ENCODE results near the gene JAK1. TPM values are rescaled to one million over a fixed set of nuclear protein-coding genes. Genes with fewer than 3 reads are reported as not detected.

Gene JAK1
- total RNA-seq, 1 experiment from 2014 or later = not detected

DNA sequence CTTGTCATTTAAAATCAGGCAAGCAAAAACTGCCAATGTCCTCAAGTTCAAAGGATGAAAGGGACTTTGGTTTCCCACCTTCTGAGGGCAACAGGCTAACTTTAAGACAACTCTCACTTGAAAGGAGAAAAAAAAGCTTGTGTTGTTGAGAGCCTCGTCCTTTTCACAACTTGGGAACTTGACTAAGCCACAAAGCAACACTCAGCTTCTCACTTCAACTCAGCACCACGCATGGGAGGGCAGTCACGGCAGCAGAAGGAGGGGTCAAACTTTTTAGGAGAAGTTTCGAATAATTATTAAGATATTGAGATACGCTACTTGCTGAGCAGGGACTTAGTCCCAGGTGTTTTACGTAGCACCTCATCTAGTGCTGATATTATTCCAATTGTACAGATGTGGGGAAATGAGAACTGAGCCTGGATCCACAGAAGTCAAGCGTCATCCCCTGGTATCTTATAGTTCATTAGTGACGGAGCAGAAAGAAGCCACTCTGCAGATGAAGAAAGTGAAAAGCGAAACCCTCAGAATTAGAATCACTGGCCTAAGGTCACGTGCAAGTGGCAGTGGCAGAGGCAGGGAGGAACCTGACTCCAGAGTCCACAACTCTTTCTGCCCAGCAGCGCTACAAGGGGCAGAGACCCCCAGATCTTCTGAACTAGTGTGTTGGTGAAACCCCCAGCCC is 83.6 kb downstream of the JAK1 start:
- in situ Hi-C loops (cut with HindIII; ENCODE audit: low pct_unique_long_range_greater_than_20kb, low sequenced_read_pairs) = no loop called here
- no peak for DNase-seq (ENCODE audit: low read depth)

GRCh38 chr1:64881281-64881680 is 85.1 kb downstream of the JAK1 start:
- in situ Hi-C loops (cut with HindIII; ENCODE audit: low pct_unique_long_range_greater_than_20kb, low sequenced_read_pairs) = no loop called here
- no peak for DNase-seq (ENCODE audit: low read depth)

- in situ Hi-C loops (cut with HindIII; ENCODE audit: low pct_unique_long_range_greater_than_20kb, low sequenced_read_pairs) = no loop called here
- DNase-seq (ENCODE audit: low read depth) = no peak
Measured at GRCh38 chr1:64880449-64880848, 85.9 kb downstream of the JAK1 start.

DNA sequence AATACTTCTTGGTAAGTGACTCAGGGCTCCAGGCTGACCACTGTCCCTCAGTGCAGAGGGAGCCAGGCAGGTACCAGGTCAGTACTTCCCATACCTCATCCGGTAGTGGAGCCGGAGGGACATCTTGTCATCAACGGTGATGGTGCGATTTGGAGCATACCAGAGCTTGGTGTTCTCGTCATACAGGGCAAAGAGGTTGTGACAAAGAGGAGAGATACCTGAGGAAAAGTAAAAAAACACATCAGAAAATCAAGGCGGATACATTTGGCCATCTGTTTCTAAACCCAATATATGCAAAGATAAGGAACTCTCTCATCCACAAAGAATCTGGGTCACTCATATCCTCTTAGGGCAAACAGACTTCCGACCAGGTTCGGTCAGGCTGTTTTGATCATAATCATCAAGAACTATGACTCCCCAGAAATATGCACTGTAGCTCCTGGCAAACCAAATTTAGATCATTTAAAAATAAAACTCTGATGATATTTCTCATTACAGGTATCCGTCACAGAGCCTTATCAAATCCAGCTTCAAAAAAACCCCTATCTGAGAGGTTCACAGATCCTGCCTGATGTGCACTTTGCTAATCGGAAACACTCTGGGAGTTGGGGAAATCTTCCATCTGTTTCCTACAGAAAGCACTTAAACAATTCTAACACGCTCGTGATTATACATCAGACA is 87.3 kb downstream of the JAK1 start:
- DNase-seq (ENCODE audit: low read depth) = no peak
- in situ Hi-C loops (cut with HindIII; ENCODE audit: low pct_unique_long_range_greater_than_20kb, low sequenced_read_pairs) = no loop called here

GRCh38 chr1:64878090-64878489 is 88.3 kb downstream of the JAK1 start:
- DNase-seq (ENCODE audit: low read depth) = no peak
- in situ Hi-C loops (cut with HindIII; ENCODE audit: low pct_unique_long_range_greater_than_20kb, low sequenced_read_pairs) = no loop called here

DNA sequence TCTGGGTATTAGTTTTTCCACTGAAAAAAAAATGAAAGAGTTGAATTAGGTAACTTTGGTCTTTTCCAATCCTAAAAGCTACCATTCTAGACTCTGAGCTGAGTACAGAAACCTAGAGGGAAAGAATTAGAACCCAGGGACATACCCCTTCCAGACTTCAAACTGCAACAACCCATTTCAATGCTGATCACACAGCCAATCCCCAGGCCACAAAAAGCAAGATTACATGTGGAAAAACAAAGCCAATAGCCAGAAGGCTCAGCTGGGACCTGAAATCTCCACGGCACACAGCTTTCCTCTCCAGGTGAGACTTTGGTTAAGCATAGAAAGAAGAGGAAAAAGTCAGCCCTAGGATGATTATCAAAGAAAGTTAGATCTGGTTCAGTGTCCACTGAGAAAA is 88.8 kb downstream of the JAK1 start:
- DNase-seq (ENCODE audit: low read depth) = no peak
- in situ Hi-C loops (cut with HindIII; ENCODE audit: low pct_unique_long_range_greater_than_20kb, low sequenced_read_pairs) = no loop called here

DNA sequence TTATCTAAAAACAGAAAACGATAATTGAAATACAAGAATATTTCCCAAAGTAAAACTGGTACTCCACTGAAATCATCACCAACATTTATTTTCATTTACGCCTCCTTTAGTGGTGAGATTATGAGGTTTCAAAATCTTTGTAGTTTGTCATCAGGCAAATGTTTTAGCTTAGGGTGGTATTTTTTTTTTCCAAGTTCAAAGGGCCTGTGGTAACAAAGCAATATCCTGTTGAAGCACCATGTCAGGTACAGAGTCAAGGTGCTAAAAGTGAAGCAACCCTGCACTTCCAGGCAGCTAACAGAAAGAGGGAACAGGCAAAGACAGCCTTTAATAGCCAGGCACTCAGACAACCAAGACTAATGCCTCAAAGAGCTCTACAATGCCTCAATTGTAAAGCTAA is 89.2 kb downstream of the JAK1 start:
- DNase-seq (ENCODE audit: low read depth) = no peak

GRCh38 chr1:64875606-64876005 is 90.7 kb downstream of the JAK1 start:
- DNase-seq (ENCODE audit: low read depth) = no peak
- in situ Hi-C loops (cut with HindIII; ENCODE audit: low pct_unique_long_range_greater_than_20kb, low sequenced_read_pairs) = no loop called here

More for the DNA sequence above, 89.2 kb downstream of the JAK1 start:
- in situ Hi-C loops (cut with HindIII; ENCODE audit: low pct_unique_long_range_greater_than_20kb, low sequenced_read_pairs) = no loop called here

- no peak for DNase-seq (ENCODE audit: low read depth)
- in situ Hi-C loops (cut with HindIII; ENCODE audit: low pct_unique_long_range_greater_than_20kb, low sequenced_read_pairs) = no loop called here
Measured at GRCh38 chr1:64875101-64875500, 91.2 kb downstream of the JAK1 start.

DNA sequence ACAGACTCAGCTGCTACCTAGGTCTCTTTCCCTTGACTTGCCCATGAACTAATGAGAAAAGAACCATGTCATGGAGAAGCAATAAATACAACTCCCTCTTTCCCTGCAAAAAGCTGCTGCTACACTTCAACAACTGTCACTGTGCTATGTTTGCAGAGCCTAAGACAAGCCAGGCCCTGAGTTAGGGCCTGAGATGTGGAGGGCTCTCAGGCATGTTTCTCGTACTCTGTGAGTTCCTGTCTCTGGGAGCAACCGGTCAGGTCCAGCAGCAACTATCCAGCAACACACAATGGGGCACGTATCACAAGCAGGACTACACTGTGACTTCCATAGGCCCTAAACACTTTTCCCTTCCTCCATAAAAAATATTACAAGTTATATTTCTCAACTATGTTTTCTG is 91.7 kb downstream of the JAK1 start:
- no peak for DNase-seq (ENCODE audit: low read depth)
- in situ Hi-C loops (cut with HindIII; ENCODE audit: low pct_unique_long_range_greater_than_20kb, low sequenced_read_pairs) = no loop called here

GRCh38 chr1:64873576-64873975 is 92.8 kb downstream of the JAK1 start:
- in situ Hi-C loops (cut with HindIII; ENCODE audit: low pct_unique_long_range_greater_than_20kb, low sequenced_read_pairs) = no loop called here

GRCh38 chr1:64872067-64872466 is 94.3 kb downstream of the JAK1 start:
- in situ Hi-C loops (cut with HindIII; ENCODE audit: low pct_unique_long_range_greater_than_20kb, low sequenced_read_pairs) = no loop called here
- no peak for DNase-seq (ENCODE audit: low read depth)

More at GRCh38 chr1:64873576-64873975, 92.8 kb downstream of the JAK1 start:
- no peak for DNase-seq (ENCODE audit: low read depth)

- DNase-seq (ENCODE audit: low read depth) = no peak
- in situ Hi-C loops (cut with HindIII; ENCODE audit: low pct_unique_long_range_greater_than_20kb, low sequenced_read_pairs) = no loop called here
Measured at GRCh38 chr1:64871256-64871655, 95.1 kb downstream of the JAK1 start.

DNA sequence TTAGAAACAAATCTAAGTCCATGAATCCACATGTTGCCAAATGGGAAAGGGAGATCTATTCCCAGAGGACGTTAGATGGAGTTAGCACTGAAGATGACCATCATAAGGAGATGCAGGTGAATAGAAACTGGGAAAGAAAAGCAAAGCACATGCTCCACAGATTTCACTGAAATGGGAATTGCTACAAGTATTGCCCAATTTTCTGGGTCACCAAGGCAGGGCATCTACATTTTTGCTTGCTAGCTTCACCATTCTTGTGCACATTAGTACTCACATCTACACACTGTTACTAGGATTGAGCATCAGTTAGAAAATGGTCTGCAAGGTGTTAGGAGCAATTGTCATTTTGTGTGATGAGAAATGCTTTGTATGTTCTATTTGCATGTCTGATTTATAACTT is 99.1 kb downstream of the JAK1 start:
- in situ Hi-C loops (cut with HindIII; ENCODE audit: low pct_unique_long_range_greater_than_20kb, low sequenced_read_pairs) = no loop called here
- no peak for DNase-seq (ENCODE audit: low read depth)

GRCh38 chr1:64866689-64867088 is 99.7 kb downstream of the JAK1 start:
- DNase-seq (ENCODE audit: low read depth) = no peak
- in situ Hi-C loops (cut with HindIII; ENCODE audit: low pct_unique_long_range_greater_than_20kb, low sequenced_read_pairs) = no loop called here

- in situ Hi-C loops (cut with HindIII; ENCODE audit: low pct_unique_long_range_greater_than_20kb, low sequenced_read_pairs) = no loop called here
- DNase-seq (ENCODE audit: low read depth) = no peak
Measured at GRCh38 chr1:64865105-64865757, 101.1 kb downstream of the JAK1 start.

DNA sequence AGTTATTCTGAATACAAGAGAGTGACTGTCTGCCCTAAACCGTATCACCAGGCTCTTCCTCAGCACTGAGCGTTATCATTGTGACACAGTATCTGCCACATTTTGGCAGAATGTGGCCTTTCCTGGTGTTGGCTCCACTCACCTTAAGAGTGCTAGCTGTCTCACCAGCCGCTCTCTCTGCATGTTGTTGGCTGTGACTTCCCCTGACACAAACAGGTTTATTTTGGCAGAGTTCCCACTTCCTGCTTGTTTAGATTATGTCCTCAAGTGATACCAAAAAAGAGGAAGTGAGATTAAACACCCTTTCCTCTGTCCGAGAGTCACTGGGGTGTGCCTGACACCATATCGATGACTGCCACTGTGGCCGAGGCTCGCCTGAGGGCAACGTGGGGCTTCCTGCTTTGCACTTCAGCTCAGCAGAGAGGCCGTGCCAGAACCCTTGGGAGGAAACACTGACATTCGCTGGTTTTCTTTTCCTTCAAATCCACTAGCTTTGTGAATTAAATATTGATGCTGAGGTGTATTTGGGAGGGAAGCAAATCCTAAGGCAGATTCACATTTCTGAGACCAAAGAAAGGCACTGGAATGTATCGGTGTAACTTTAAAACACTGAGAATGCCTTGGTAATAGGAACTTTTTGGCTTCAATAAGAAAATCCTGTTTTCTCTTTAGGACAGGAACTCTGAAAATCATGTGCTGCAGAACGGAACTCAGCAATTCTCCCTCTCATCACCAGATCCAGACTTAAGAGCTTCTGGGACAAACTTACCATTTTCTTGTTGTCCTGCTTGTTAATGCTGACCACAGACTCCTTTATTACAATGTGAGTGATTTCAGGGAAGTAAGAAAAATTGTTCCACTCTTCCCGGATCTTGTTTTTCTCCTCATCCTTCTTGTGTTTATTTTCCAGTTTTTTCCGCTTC is 102.1 kb downstream of the JAK1 start:
- DNase-seq (ENCODE audit: low read depth) = no peak
- in situ Hi-C loops (cut with HindIII; ENCODE audit: low pct_unique_long_range_greater_than_20kb, low sequenced_read_pairs) = no loop called here

DNA sequence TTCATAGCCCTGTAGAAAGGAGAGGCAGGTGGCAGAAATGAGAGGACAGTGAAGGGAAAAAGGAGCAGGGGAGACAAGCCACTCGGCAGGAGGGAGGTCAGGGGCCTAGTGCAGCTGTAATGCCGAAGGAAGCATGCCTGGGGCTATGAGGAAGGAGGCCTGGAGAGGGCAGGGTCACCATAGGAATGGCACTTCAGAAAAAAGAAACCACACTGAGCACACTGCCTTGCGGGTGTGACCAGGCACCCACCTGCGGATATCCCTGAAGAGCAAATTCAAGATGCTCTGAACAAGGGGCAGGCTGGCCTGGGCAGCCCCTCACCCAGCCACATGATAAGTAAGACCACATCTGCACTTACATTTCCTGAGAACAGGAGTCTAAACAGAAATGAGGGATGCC is 104.7 kb downstream of the JAK1 start:
- in situ Hi-C loops (cut with HindIII; ENCODE audit: low pct_unique_long_range_greater_than_20kb, low sequenced_read_pairs) = no loop called here
- no peak for DNase-seq (ENCODE audit: low read depth)

GRCh38 chr1:64857347-64857746 is 109.0 kb downstream of the JAK1 start:
- in situ Hi-C loops (cut with HindIII; ENCODE audit: low pct_unique_long_range_greater_than_20kb, low sequenced_read_pairs) = no loop called here
- no peak for DNase-seq (ENCODE audit: low read depth)
